Subcutaneous abdominal adipose tissue (tissue), 5 donors: ENCODE measurements around the gene SORCS2.

Source experiments
- H3K27ac ChIP-seq: one replicate; pipeline ENCODE4 v1.7.0; 2013; ENCODE audit warnings: low read depth, mild to moderate bottlenecking, inconsistent platforms, low read length, moderate library complexity
- H3K27me3 ChIP-seq, 5 donors: one replicate each; pipeline ENCODE4 v1.7.0; 2013; ENCODE audit warnings: low read length in 5 of 5, inconsistent platforms in 1 of 5; ENCODE audit not compliant: control insufficient read depth in 5 of 5, insufficient read depth in 4 of 5
- H3K36me3 ChIP-seq, 5 donors: one replicate each; pipeline ENCODE4 v1.7.0; 2013; ENCODE audit warnings: low read length in 5 of 5; ENCODE audit not compliant: control insufficient read depth in 5 of 5, insufficient read depth in 5 of 5
- H3K4me1 ChIP-seq, 5 donors: one replicate each; pipeline ENCODE4 v1.7.0; 2013; ENCODE audit warnings: low read length in 5 of 5, mild to moderate bottlenecking in 3 of 5, moderate library complexity in 1 of 5; ENCODE audit not compliant: control insufficient read depth in 5 of 5, insufficient read depth in 5 of 5
- H3K4me3 ChIP-seq, 5 donors: one replicate each; pipeline ENCODE4 v1.7.0; 2013; ENCODE audit warnings: low read length in 5 of 5, low read depth in 1 of 5
- H3K9ac ChIP-seq, 5 donors: one replicate each; pipeline ENCODE4 v1.7.0; 2013; ENCODE audit warnings: low read length in 5 of 5, mild to moderate bottlenecking in 4 of 5, moderate library complexity in 3 of 5
- H3K9me3 ChIP-seq, 5 donors: one replicate each; pipeline ENCODE4 v1.7.0; 2013; ENCODE audit warnings: low read length in 5 of 5; ENCODE audit not compliant: control insufficient read depth in 5 of 5
- donor health status: healthy.
- donor health status: healthy.
- donor health status: healthy.
- donor health status: healthy.
- donor health status: healthy.

SORCS2 gene

DNA sequence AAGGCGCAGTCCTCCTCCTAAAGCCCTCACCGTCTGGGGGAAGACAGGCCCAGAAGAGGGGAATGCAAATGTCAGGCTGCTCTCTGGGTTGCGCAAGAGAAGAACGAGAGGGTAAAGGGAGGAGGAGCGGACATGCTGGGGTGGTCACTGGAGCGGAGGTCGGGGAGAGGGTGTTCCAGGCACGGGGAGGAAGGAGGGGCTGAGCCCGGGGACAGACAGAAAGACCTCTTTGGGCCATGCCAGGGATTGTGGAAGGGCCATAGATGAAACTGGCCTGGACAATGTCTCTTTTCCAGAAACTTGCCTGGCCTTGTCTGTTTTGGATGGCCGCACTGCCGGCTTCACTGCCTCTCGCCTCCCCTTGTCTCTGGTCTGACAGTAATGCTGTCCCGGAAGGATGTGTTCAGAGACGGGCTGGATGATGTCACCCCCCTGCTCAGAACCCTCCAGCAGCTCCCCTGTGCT lies 121.0 kb downstream of the SORCS2 start:
- H3K27ac ChIP-seq = no peak overlapping the region
- no peak overlapping the region for H3K9ac ChIP-seq
- H3K9me3 ChIP-seq = peaks cover 3 to 8% (median 6%) of the 10 kb centered on the region in 5 donors
- peaks cover 0 to 3% (median 0%) of the 10 kb centered on the region in 5 donors for H3K4me1 ChIP-seq
- H3K4me3 ChIP-seq = no peak overlapping the region
- peaks cover 0 to 15% (median 7%) of the 10 kb centered on the region in 5 donors for H3K27me3 ChIP-seq
- H3K36me3 ChIP-seq = no peaks in the 10 kb centered on the region

DNA sequence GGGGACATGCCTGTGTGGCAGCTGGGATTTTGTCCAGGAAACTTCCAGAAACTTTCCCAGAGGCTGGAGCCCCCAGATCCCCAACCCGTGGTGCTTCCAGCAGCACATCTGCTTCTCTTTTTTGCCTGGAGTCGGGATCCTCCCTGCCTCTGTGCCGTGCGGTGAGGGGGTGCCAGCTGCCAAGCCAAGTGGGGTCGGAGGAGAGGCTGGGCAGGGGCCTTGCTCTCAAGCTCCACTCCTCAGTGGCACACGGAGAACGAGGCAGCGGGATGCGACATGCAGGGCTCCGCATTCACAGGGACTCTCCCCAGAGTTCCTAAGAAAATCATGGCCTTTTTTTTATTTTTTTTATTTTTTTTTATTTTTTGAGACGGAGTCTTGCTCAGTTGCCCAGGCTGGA lies 121.7 kb downstream of the SORCS2 start:
- Histone ChIP-seq H3K9me3 (peaks cover 7 to 14% (median 12%) of the 10 kb centered on the region in 5 donors), H3K4me3 (no peak overlapping the region), H3K27ac (no peak overlapping the region), H3K4me1 (peaks cover 0 to 3% (median 0%) of the 10 kb centered on the region in 5 donors), H3K27me3 (peaks cover 0 to 13% (median 3%) of the 10 kb centered on the region in 5 donors), H3K36me3 (no peaks in the 10 kb centered on the region), H3K9ac (no peak overlapping the region)

DNA sequence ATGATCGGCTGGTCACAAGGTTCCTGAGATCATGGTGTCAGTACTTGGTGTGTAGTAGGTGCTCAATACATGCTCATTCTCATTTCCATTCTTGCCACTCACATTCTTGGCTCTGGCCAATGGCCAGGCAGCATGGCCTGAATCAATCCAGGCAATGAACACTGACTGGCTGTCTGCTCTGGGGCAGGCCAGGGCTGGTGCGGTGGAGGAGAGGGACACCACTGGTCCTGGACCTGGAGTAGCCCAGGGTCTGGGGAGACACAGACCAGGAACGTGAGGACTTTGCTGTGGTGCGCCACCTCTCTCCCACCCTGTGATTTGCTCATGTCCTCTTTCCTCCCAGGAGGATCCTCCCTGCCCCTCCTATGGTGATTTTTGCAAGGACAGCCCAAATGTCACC lies 122.9 kb downstream of the SORCS2 start:
- H3K27ac ChIP-seq = no peak overlapping the region
- peaks cover 7 to 25% (median 20%) of the 10 kb centered on the region in 5 donors for H3K9me3 ChIP-seq
- peaks cover 0 to 3% (median 0%) of the 10 kb centered on the region in 5 donors for H3K4me1 ChIP-seq
- H3K27me3 ChIP-seq = peaks cover 0 to 10% (median 3%) of the 10 kb centered on the region in 5 donors
- no peak overlapping the region for H3K4me3 ChIP-seq
- no peaks in the 10 kb centered on the region for H3K36me3 ChIP-seq
- no peak overlapping the region for H3K9ac ChIP-seq

DNA sequence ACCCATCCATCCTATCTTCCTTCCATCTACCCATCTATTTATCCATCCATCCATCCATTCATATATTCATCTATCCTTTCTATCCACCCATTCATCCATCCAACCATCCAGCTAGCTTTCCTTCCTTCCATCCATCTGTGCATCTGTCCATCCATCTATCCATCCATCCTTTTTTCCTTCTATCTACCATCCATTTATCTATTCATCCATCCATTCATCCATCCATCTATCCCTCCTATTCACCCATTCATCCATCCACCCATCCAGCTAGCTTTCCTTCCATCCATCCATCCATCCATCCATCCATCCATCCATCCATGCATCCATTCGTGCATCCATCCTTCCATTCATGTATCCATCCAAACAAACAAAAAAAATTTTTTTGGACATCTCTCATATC lies 123.6 kb downstream of the SORCS2 start:
- Histone ChIP-seq H3K36me3 (no peaks in the 10 kb centered on the region), H3K4me3 (no peak overlapping the region), H3K9me3 (peaks cover 7 to 28% (median 23%) of the 10 kb centered on the region in 5 donors), H3K9ac (no peak overlapping the region), H3K4me1 (peaks cover 0 to 3% (median 0%) of the 10 kb centered on the region in 5 donors), H3K27ac (no peak overlapping the region), H3K27me3 (peaks cover 0 to 10% (median 3%) of the 10 kb centered on the region in 5 donors)

- H3K4me3 ChIP-seq = no peak overlapping the region
Measured at GRCh38 chr4:7319024-7319423, 126.7 kb downstream of the SORCS2 start.

GRCh38 chr4:7320206-7320797 lies 128.0 kb downstream of the SORCS2 start:
- peaks cover 7 to 28% (median 23%) of the 10 kb centered on the region in 5 donors for H3K9me3 ChIP-seq

More at GRCh38 chr4:7319024-7319423, 126.7 kb downstream of the SORCS2 start:
- Histone ChIP-seq H3K9me3 (peaks cover 7 to 28% (median 23%) of the 10 kb centered on the region in 5 donors), H3K27ac (no peak overlapping the region), H3K27me3 (peaks cover 0 to 22% (median 4%) of the 10 kb centered on the region in 5 donors), H3K36me3 (no peaks in the 10 kb centered on the region), H3K4me1 (no peaks in the 10 kb centered on the region), H3K9ac (no peak overlapping the region)

DNA sequence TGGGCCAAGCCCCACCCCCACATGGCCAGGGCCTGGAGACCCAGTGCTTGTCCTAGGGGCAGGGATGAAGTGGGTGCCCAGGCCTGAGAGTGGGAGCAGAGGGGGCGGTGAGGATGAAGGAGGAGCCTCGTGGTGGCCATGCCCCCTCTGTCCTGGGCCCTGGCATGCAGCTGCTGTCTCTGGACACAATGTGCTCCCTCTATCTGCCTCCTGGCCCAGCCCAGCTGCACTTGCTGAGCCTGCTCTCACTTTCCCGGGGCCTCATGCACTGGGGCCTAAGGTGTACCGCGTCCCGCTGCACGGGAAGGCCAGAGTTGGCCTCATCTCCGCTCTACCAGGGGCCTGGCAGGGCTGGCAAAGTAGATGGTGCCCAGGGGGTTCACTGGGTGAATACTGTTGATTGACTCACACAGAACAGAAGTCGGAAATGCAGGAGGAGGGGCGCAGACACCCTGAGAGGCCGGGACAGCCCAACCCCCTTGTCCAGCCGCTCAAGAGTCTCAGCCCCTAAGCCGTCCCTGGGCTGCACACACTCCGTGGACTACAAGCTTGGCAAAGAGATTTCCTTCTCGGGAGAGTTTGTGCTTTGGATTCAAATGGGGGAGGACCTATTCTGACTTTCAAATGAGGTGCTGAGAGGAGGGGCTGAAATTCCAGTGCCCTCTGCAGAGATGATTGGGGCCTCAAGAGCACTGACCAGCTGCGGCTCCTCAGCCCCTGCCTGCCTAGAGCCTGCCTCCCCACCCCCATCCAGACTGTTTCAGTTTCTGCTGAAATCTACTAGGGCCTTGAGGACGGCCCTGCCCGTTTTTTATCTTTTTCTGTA lies 130.0 kb downstream of the SORCS2 start:
- no peak overlapping the region for H3K4me3 ChIP-seq
- H3K27me3 ChIP-seq = peaks cover 0 to 15% (median 5%) of the 10 kb centered on the region in 5 donors
- peaks cover 7 to 28% (median 23%) of the 10 kb centered on the region in 5 donors for H3K9me3 ChIP-seq
- peaks cover 0 to 3% (median 0%) of the 10 kb centered on the region in 5 donors for H3K4me1 ChIP-seq
- H3K36me3 ChIP-seq = no peaks in the 10 kb centered on the region
- no peak overlapping the region for H3K27ac ChIP-seq
- H3K9ac ChIP-seq = no peak overlapping the region

More at GRCh38 chr4:7320206-7320797, 128.0 kb downstream of the SORCS2 start:
- no peaks in the 10 kb centered on the region for H3K4me1 ChIP-seq
- H3K27ac ChIP-seq = no peak overlapping the region
- peaks cover 0 to 21% (median 4%) of the 10 kb centered on the region in 5 donors for H3K27me3 ChIP-seq
- no peaks in the 10 kb centered on the region for H3K36me3 ChIP-seq
- no peak overlapping the region for H3K9ac ChIP-seq
- no peak overlapping the region for H3K4me3 ChIP-seq

DNA sequence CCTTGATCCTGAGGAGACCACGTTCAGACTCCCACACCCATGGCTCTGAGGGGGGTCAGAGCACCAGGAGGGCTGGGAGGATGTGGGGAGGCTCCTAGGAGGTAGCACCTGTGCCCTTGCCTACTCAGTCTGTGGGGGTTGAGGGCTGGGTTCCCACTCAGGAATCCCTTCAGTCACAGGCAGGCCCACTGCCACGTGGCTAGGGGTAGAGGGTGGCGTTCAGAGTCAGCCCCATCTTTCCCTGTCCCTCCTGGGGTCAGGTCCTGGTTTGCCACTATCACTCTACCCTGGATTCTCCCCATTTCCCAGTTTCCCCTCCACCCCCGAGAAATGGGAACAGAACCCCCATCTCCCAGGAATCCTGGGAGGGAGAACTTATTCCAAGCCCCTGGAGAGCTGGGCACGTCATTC lies 131.1 kb downstream of the SORCS2 start:
- Histone ChIP-seq H3K9ac (no peak overlapping the region), H3K27me3 (peaks cover 0 to 15% (median 7%) of the 10 kb centered on the region in 5 donors), H3K4me3 (no peak overlapping the region), H3K36me3 (no peaks in the 10 kb centered on the region), H3K4me1 (peaks cover 0 to 3% (median 0%) of the 10 kb centered on the region in 5 donors), H3K27ac (no peak overlapping the region), H3K9me3 (peaks cover 3 to 19% (median 16%) of the 10 kb centered on the region in 5 donors)

GRCh38 chr4:7323872-7324650 lies 131.7 kb downstream of the SORCS2 start:
- Histone ChIP-seq H3K4me3 (no peak overlapping the region), H3K9ac (no peak overlapping the region), H3K27ac (no peak overlapping the region), H3K27me3 (peaks cover 0 to 15% (median 9%) of the 10 kb centered on the region in 5 donors), H3K36me3 (no peaks in the 10 kb centered on the region), H3K9me3 (peaks cover 0 to 13% (median 11%) of the 10 kb centered on the region in 5 donors), H3K4me1 (peaks cover 0 to 3% (median 0%) of the 10 kb centered on the region in 5 donors)
